Cardiac muscle cell (in vitro differentiated cells and primary cell): Measurements from ENCODE around the gene BTG2. TPM values are rescaled to one million over a fixed set of nuclear protein-coding genes. Genes with fewer than 3 reads are reported as not detected.

Experiments
- DNase-seq, 2 donors: peaks; one replicate each; pipeline versions ENCODE4 v3.0.0 to v3.0.0-alpha.2; 2010 to 2017; ENCODE audit warnings: low read depth in 1 of 2, low spot score in 1 of 2
- H3K27ac ChIP-seq: fragments of 200-600 bp; sonication (generic); 2 replicates; pipeline ENCODE4 v1.5.1; 2016
- H3K27me3 ChIP-seq: fragments of 200-600 bp; sonication (generic); 2 replicates; pipeline ENCODE4 v1.6.0; 2016; ENCODE audit warnings: control low read depth
- H3K36me3 ChIP-seq: fragments of 200-600 bp; sonication (generic); 2 replicates; pipeline ENCODE4 v1.5.1; 2016; ENCODE audit warnings: control low read depth
- H3K4me1 ChIP-seq: fragments of 200-600 bp; sonication (generic); 2 replicates; pipeline ENCODE4 v1.8.1; 2017; ENCODE audit warnings: low read depth, mild to moderate bottlenecking, mixed run types
- H3K4me3 ChIP-seq: fragments of 200-600 bp; sonication (generic); 2 replicates; pipeline ENCODE4 v1.5.1; 2016; ENCODE audit warnings: mild to moderate bottlenecking
- H3K9me3 ChIP-seq: fragments of 200-600 bp; sonication (generic); 2 replicates; pipeline ENCODE4 v1.5.1; 2017; ENCODE audit warnings: low read depth, mild to moderate bottlenecking, control low read depth
- polyA plus RNA-seq: library from polyadenylated mRNA; unstranded; fragments of >200 nt; fragmentation: Nextera tagmentation; extraction: Ambion mirVana; gene quantifications from 2 replicates; pipeline ENCODE4 v1.2.1, GENCODE V29; 2016
- total RNA-seq: library from RNA; depleted of rRNA; stranded (reverse); fragments of >200 nt; gene quantifications from 2 replicates; pipeline ENCODE4 v1.2.3, GENCODE V29; 2016
- TF ChIP-seq, protein P1 (sequence below): IDR thresholded peaks from 2 replicates; pipeline ENCODE4 v1.5.1; 2012; ENCODE audit warnings: low read depth, mild to moderate bottlenecking, low read length

The BTG2 gene
- total and polyA plus RNA-seq, 2 experiments from 2014 or later = 45.6 to 66.0 TPM

GRCh38 chr1:203271018-203271743, 34.1 kb upstream of the BTG2 start:
- Histone ChIP-seq H3K9me3 (no peaks in the 10 kb centered on the region), H3K4me3 (no peak overlapping the region), H3K27me3 (no peaks in the 10 kb centered on the region), H3K27ac (no peak overlapping the region), H3K36me3 (no peaks in the 10 kb centered on the region), H3K4me1 (peaks cover 15% of the 10 kb centered on the region)
- TF ChIP-seq, protein P1, sequence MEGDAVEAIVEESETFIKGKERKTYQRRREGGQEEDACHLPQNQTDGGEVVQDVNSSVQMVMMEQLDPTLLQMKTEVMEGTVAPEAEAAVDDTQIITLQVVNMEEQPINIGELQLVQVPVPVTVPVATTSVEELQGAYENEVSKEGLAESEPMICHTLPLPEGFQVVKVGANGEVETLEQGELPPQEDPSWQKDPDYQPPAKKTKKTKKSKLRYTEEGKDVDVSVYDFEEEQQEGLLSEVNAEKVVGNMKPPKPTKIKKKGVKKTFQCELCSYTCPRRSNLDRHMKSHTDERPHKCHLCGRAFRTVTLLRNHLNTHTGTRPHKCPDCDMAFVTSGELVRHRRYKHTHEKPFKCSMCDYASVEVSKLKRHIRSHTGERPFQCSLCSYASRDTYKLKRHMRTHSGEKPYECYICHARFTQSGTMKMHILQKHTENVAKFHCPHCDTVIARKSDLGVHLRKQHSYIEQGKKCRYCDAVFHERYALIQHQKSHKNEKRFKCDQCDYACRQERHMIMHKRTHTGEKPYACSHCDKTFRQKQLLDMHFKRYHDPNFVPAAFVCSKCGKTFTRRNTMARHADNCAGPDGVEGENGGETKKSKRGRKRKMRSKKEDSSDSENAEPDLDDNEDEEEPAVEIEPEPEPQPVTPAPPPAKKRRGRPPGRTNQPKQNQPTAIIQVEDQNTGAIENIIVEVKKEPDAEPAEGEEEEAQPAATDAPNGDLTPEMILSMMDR = no peak
- DNase-seq = peak; percentile 79 to 84

DNA sequence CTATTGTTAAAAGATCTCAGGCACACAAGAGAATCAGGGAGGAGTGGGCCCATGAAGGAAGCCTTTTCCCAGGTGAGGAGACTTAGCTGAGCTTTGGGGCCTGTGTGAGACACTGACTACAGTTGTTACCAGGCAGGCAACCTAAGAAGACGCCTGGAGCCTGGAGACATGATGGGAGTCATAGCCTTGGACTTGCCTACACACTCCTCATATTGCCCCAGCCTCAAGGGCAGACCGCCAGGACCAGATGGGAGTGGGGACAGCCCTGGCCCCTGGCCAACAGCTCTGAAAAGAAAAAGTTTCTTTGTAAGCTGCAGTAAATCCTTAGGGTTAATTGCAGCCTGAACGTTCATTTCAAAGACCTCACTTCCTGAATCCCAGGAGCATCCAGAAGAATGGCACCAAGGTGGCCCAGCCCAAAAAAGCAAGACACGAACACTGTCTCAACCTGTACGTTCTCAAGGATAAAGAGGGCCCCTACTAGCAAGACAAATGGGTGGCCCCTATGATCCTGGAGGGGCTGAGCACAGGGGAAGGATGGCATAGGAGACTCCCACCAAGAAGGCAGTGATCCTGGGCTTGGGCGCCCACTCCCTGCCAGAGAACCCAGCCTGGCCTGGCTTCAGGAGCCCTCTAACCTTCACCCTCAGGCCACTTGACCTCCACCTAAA, 33.2 kb upstream of the BTG2 start:
- DNase-seq = no peak
- peaks cover 15% of the 10 kb centered on the region for H3K4me1 ChIP-seq
- no peak overlapping the region for H3K4me3 ChIP-seq
- no peak overlapping the region for H3K27ac ChIP-seq
- TF ChIP-seq, protein P1 = no peak
- H3K36me3 ChIP-seq = no peaks in the 10 kb centered on the region
- H3K9me3 ChIP-seq = no peaks in the 10 kb centered on the region
- no peaks in the 10 kb centered on the region for H3K27me3 ChIP-seq

DNA sequence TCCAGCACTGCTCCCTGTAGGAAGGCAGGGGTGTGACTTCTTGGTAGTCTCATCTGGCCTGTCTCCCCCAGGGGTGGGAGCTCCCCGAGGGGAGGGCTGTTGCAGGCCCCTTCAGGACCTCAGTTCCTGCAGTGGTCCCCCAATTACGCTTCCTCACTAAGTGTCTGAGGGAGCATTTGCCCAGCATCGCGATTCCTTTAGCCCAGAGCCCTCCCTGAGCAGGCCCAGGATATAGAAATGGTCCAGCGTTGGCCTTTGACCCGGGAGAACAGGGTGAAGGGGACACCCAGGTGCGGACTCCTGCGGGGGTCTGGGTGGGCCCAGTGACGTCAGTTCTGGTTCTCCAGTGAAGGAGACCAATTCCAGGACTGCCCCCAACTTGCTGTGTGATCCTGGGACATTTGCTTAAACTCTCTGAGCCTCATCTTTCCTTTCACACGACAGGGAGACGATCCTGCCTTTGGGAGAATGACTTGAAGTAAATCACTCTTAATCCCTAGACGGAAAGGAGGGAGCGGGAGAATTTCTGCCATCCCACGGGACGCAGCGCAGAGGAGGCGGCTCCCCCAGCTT, 32.6 kb upstream of the BTG2 start:
- no peak overlapping the region for H3K4me3 ChIP-seq
- H3K27ac ChIP-seq = no peak overlapping the region
- TF ChIP-seq, protein P1 = no peak
- H3K4me1 ChIP-seq = peaks cover 16% of the 10 kb centered on the region
- no peak for DNase-seq
- H3K36me3 ChIP-seq = no peaks in the 10 kb centered on the region
- no peaks in the 10 kb centered on the region for H3K9me3 ChIP-seq
- no peaks in the 10 kb centered on the region for H3K27me3 ChIP-seq

- Histone ChIP-seq H3K36me3 (no peaks in the 10 kb centered on the region), H3K4me1 (peaks cover 22% of the 10 kb centered on the region), H3K27me3 (no peaks in the 10 kb centered on the region), H3K9me3 (no peaks in the 10 kb centered on the region), H3K27ac (no peak overlapping the region), H3K4me3 (no peak overlapping the region)
- TF ChIP-seq, protein P1 = peak; percentile 96
- peak; percentile 86 to 92 for DNase-seq
Observed at GRCh38 chr1:203273206-203273868, 32.0 kb upstream of the BTG2 start.

DNA sequence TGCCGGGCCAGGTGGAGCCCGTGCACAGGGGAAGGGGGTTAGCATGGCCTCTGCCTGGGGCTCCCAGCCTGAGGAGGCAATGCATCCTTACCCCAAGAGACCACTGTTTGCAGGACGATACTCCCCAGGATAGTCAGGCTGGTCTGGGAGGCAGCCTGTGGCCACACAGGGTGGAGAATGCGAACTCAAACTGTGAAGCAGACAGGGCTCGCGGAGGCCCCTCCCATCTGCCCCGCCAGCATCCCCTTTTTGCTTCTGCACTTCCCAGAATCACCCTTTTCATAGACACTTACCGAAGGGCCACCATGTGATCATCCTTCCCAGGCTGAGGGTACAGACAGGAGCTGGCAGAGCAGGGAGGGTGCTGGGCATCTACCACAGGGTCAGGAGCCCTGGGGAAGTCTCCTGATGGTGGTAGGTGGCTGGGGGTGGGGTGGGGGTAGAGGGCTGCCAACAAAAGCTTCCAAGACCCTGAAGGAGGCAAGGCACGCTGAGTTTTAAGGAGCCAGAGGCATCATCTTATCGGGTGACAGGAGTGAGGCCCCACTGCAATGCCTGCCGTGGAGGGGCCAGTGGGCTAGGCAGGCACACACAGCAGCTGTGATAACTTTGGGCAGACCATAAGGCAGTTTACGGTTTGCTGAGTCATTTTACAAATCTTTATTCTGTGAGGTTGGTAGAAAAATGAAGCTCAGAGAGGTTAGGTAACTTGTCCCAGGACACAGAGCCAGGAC, 31.3 kb upstream of the BTG2 start:
- Histone ChIP-seq H3K9me3 (no peaks in the 10 kb centered on the region), H3K27ac (no peak overlapping the region), H3K36me3 (no peaks in the 10 kb centered on the region), H3K4me1 (peaks cover 29% of the 10 kb centered on the region), H3K4me3 (no peak overlapping the region), H3K27me3 (no peaks in the 10 kb centered on the region)
- TF ChIP-seq, protein P1 = no peak
- no peak for DNase-seq
